Neuronal stem cell (in vitro differentiated cells): ENCODE measurements around the gene ERP27.

Experiments
- DNase-seq: peaks from one replicate; pipeline ENCODE4 v3.0.0-alpha.2; 2013; ENCODE audit warnings: low spot score
- H2AFZ ChIP-seq: one replicate; pipeline ENCODE4 v1.6.1; 2013; ENCODE audit warnings: mild to moderate bottlenecking, low read length, inconsistent platforms
- H2AK5ac ChIP-seq: 2 replicates; pipeline ENCODE4 v1.6.1; 2013; ENCODE audit warnings: low read depth, mild to moderate bottlenecking, inconsistent platforms, low read length, moderate library complexity, mixed read lengths
- H2BK120ac ChIP-seq: 2 replicates; pipeline ENCODE4 v1.6.1; 2013; ENCODE audit warnings: low read depth, mild to moderate bottlenecking, inconsistent platforms, low read length, moderate library complexity, mixed read lengths
- H2BK12ac ChIP-seq: one replicate; pipeline ENCODE4 v1.6.1; 2013; ENCODE audit warnings: low read length, inconsistent platforms
- H2BK15ac ChIP-seq: 2 replicates; pipeline ENCODE4 v1.6.1; 2013; ENCODE audit warnings: mild to moderate bottlenecking, low read length, inconsistent platforms, mixed read lengths
- H2BK5ac ChIP-seq: one replicate; pipeline ENCODE4 v1.6.1; 2013; ENCODE audit warnings: inconsistent platforms, mild to moderate bottlenecking, low read length, moderate library complexity
- H3K14ac ChIP-seq: one replicate; pipeline ENCODE4 v1.6.1; 2013; ENCODE audit warnings: low read length, inconsistent platforms
- H3K18ac ChIP-seq: 2 replicates; pipeline ENCODE4 v1.6.1; 2013; ENCODE audit warnings: low read length, inconsistent platforms
- H3K23ac ChIP-seq: 2 replicates; pipeline ENCODE4 v1.6.1; 2013; ENCODE audit warnings: low read depth, mild to moderate bottlenecking, mixed read lengths, low read length, inconsistent platforms; ENCODE audit not compliant: poor library complexity
- H3K27ac ChIP-seq: replicated peaks from 3 replicates; pipeline ENCODE4 v1.5.1; 2013; ENCODE audit warnings: low read length, inconsistent platforms
- H3K27me3 ChIP-seq, 3 experiments: 2 replicates each; pipeline ENCODE4 v1.6.1; 2013; ENCODE audit warnings: low read length in 3 of 3, mild to moderate bottlenecking in 2 of 3, inconsistent platforms in 1 of 3, low read depth in 1 of 3, mixed read lengths in 1 of 3, moderate library complexity in 1 of 3; ENCODE audit not compliant: control insufficient read depth in 3 of 3, insufficient read depth in 3 of 3
- H3K36me3 ChIP-seq, 2 donors: replicated peaks in 1 of 2; 2 replicates each; pipeline ENCODE4 v1.6.1; 2013; ENCODE audit warnings: low read length in 2 of 2; ENCODE audit not compliant: control insufficient read depth in 2 of 2, insufficient read depth in 2 of 2
- H3K4ac ChIP-seq: 2 replicates; pipeline ENCODE4 v1.6.1; 2013; ENCODE audit warnings: inconsistent platforms, mild to moderate bottlenecking, low read length, moderate library complexity
- H3K4me1 ChIP-seq, 2 donors: 1 replicate in 1 of 2; 2 replicates in 1 of 2; pipeline ENCODE4 v1.6.1; 2013; ENCODE audit warnings: low read length in 2 of 2, low read depth in 1 of 2; ENCODE audit not compliant: control insufficient read depth in 2 of 2, insufficient read depth in 1 of 2
- H3K4me2 ChIP-seq: one replicate; pipeline ENCODE4 v1.6.1; 2013; ENCODE audit warnings: mild to moderate bottlenecking, low read length, inconsistent platforms; ENCODE audit not compliant: insufficient read depth, poor library complexity, severe bottlenecking
- H3K4me3 ChIP-seq, 2 donors: 2 replicates each; pipeline ENCODE4 v1.5.1; 2013; ENCODE audit warnings: low read length in 2 of 2, mild to moderate bottlenecking in 2 of 2, inconsistent platforms in 1 of 2, moderate library complexity in 1 of 2
- H3K79me1 ChIP-seq: one replicate; pipeline ENCODE4 v1.6.1; 2013; ENCODE audit warnings: low read depth, mild to moderate bottlenecking, inconsistent platforms, low read length, moderate library complexity
- H3K9ac ChIP-seq: one replicate; pipeline ENCODE4 v1.6.1; 2013; ENCODE audit warnings: mild to moderate bottlenecking, low read depth, low read length, inconsistent platforms; ENCODE audit not compliant: poor library complexity
- H3K9me3 ChIP-seq, 2 donors: replicated peaks in 1 of 2; 2 replicates each; pipeline versions ENCODE3 to v1.6.1; 2013; ENCODE audit warnings: low read length in 2 of 2, mild to moderate bottlenecking in 2 of 2, inconsistent platforms in 1 of 2, low read depth in 1 of 2, mixed read lengths in 1 of 2, moderate library complexity in 1 of 2; ENCODE audit not compliant: control insufficient read depth in 2 of 2, insufficient read depth in 1 of 2
- H4K8ac ChIP-seq: one replicate; pipeline ENCODE4 v1.6.1; 2013; ENCODE audit warnings: low read depth, mild to moderate bottlenecking, inconsistent platforms, low read length, moderate library complexity
- H4K91ac ChIP-seq: one replicate; pipeline ENCODE4 v1.6.1; 2013; ENCODE audit warnings: low read length, low read depth, mild to moderate bottlenecking, inconsistent platforms; ENCODE audit not compliant: poor library complexity
- WGBS, 2 donors: extraction: QIAGEN DNeasy Blood & Tissue Kit; methylation state at CpG; one replicate each; pipeline ENCODE4 v1.1.7; 2013; ENCODE audit warnings: missing lambda C conversion rate in 2 of 2, mixed read lengths in 1 of 2; ENCODE audit not compliant: insufficient read length in 2 of 2, insufficient replicate concordance in 1 of 2; ENCODE audit errors: extremely low coverage in 2 of 2; 5-methylcytosine and 5-hydroxymethylcytosine counted together

ERP27 gene

GRCh38 chr12:14961466-14962152 is 23.3 kb upstream of the ERP27 start, which contains the start of gene ARHGDIB:
Gene ARHGDIB (minus strand): TSS chr12:14961601. CDS start chr12:14950712, 10,889 bp downstream.
- H4K91ac ChIP-seq, result no peak within 1 kb of the TSS
- H2BK120ac ChIP-seq, result no peak within 1 kb of the TSS
- H3K36me3 ChIP-seq, result no peaks in the 10 kb centered on the region
- no peak within 1 kb of the TSS for H2AK5ac ChIP-seq
- H4K8ac ChIP-seq, result no peak within 1 kb of the TSS
- WGBS, 2 donors, result no CpG with 5 or more reads among the region's 14 CpGs
- H3K27ac ChIP-seq, result no peak within 1 kb of the TSS
- H3K14ac ChIP-seq, result no peak within 1 kb of the TSS
- no peak within 1 kb of the TSS for H3K9ac ChIP-seq
- H3K79me1 ChIP-seq, result no peaks in the 10 kb centered on the region
- H3K4me2 ChIP-seq, result no peak within 1 kb of the TSS
- H2BK5ac ChIP-seq, result no peak within 1 kb of the TSS
- H3K23ac ChIP-seq, result no peak within 1 kb of the TSS
- no peak within 1 kb of the TSS for H2BK15ac ChIP-seq
- H3K27me3 ChIP-seq, result no peaks in the 10 kb centered on the region
- H3K4me3 ChIP-seq, result no peak within 1 kb of the TSS
- no peaks in the 10 kb centered on the region for H3K9me3 ChIP-seq
- H2AFZ ChIP-seq, result no peak within 1 kb of the TSS
- H3K18ac ChIP-seq, result no peak within 1 kb of the TSS
- DNase-seq, result no peak
- no peak within 1 kb of the TSS for H2BK12ac ChIP-seq
- H3K4me1 ChIP-seq, result no peaks in the 10 kb centered on the region
- H3K4ac ChIP-seq, result no peak within 1 kb of the TSS

GRCh38 chr12:14960548-14961465 is 22.5 kb upstream of the ERP27 start:
- H4K8ac ChIP-seq, result no peak overlapping the region
- H3K27me3 ChIP-seq, result no peaks in the 10 kb centered on the region
- H3K9ac ChIP-seq, result no peak overlapping the region
- H2AFZ ChIP-seq, result no peak overlapping the region
- H3K18ac ChIP-seq, result no peak overlapping the region
- H3K4me3 ChIP-seq, result no peak overlapping the region
- no peak overlapping the region for H2BK12ac ChIP-seq
- no peak overlapping the region for H3K4ac ChIP-seq
- H3K79me1 ChIP-seq, result no peaks in the 10 kb centered on the region
- H3K36me3 ChIP-seq, result no peaks in the 10 kb centered on the region
- no peak overlapping the region for H2BK15ac ChIP-seq
- no peak overlapping the region for H2BK120ac ChIP-seq
- H3K4me2 ChIP-seq, result no peak overlapping the region
- no peaks in the 10 kb centered on the region for H3K4me1 ChIP-seq
- WGBS, 2 donors, result no CpG with 5 or more reads among the region's 13 CpGs
- no peak overlapping the region for H4K91ac ChIP-seq
- no peak overlapping the region for H3K23ac ChIP-seq
- no peak overlapping the region for H3K27ac ChIP-seq
- no peak overlapping the region for H2BK5ac ChIP-seq
- no peak overlapping the region for H2AK5ac ChIP-seq
- H3K14ac ChIP-seq, result no peak overlapping the region
- no peak for DNase-seq
- H3K9me3 ChIP-seq, result no peaks in the 10 kb centered on the region

DNA sequence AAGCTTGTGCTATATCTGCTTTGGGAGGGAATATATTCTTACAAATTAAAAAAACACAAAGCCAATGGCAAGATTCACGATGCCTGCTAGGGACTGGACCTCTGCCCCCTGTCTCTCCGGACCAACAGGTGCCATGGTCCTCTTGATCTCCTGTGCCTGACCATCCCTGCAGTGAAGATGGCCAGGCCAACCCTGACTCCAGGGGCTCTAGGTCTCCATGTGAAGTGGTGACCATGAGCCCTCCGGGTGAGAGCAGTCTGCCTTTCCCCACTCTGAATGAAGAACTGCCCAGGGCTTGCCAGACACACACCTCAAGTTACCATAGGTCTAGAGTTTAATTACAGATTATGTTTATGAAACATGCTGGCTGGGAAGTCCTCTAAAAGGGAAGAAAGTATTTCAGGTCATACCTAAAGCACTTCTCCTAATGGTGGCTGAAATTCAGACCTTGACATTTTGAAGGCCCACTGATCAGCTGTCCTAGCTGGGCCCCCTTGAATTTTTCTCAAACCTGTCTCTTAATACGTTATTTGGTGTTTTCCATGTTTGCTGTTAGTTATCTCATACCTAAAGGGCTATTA is 21.7 kb upstream of the ERP27 start:
- DNase-seq, result no peak
- no CpG with 5 or more reads among the region's 4 CpGs for WGBS, 2 donors

GRCh38 chr12:14959463-14959862 is 21.1 kb upstream of the ERP27 start:
- Histone ChIP-seq H3K18ac (no peak overlapping the region), H3K79me1 (no peaks in the 10 kb centered on the region), H4K8ac (no peak overlapping the region), H3K4me2 (no peak overlapping the region), H2BK15ac (no peak overlapping the region), H3K36me3 (no peaks in the 10 kb centered on the region), H2AFZ (no peak overlapping the region), H2AK5ac (no peak overlapping the region), H3K27ac (no peak overlapping the region), H3K27me3 (no peaks in the 10 kb centered on the region), H3K9ac (no peak overlapping the region), H3K9me3 (no peaks in the 10 kb centered on the region), H2BK12ac (no peak overlapping the region), H2BK5ac (no peak overlapping the region), H3K4ac (no peak overlapping the region), H3K23ac (no peak overlapping the region), H2BK120ac (no peak overlapping the region), H3K14ac (no peak overlapping the region), H3K4me1 (no peaks in the 10 kb centered on the region), H3K4me3 (no peak overlapping the region), H4K91ac (no peak overlapping the region)
- no CpG with 5 or more reads among the region's 3 CpGs for WGBS, 2 donors
- no peak for DNase-seq

More for the DNA sequence above, 21.7 kb upstream of the ERP27 start:
- Histone ChIP-seq H3K27ac (no peak overlapping the region), H3K27me3 (no peaks in the 10 kb centered on the region), H3K9me3 (no peaks in the 10 kb centered on the region), H3K18ac (no peak overlapping the region), H3K14ac (no peak overlapping the region), H2AK5ac (no peak overlapping the region), H2AFZ (no peak overlapping the region), H3K4ac (no peak overlapping the region), H3K79me1 (no peaks in the 10 kb centered on the region), H4K8ac (no peak overlapping the region), H2BK15ac (no peak overlapping the region), H3K4me2 (no peak overlapping the region), H3K4me3 (no peak overlapping the region), H3K9ac (no peak overlapping the region), H3K4me1 (no peaks in the 10 kb centered on the region), H2BK12ac (no peak overlapping the region), H2BK120ac (no peak overlapping the region), H3K23ac (no peak overlapping the region), H3K36me3 (no peaks in the 10 kb centered on the region), H4K91ac (no peak overlapping the region), H2BK5ac (no peak overlapping the region)
